ENCODE measurements around the gene SH3PXD2A. TPM values are rescaled to one million over a fixed set of nuclear protein-coding genes. Genes with fewer than 3 reads are reported as not detected.
"Not testable (repeated sequence)": the region's sequence is repeated elsewhere in the genome, so short reads cannot be mapped to it uniquely, and the experiment has no call there.

The SH3PXD2A gene
- total RNA-seq, 1 experiment from 2014 or later: 5.4 TPM

DNA sequence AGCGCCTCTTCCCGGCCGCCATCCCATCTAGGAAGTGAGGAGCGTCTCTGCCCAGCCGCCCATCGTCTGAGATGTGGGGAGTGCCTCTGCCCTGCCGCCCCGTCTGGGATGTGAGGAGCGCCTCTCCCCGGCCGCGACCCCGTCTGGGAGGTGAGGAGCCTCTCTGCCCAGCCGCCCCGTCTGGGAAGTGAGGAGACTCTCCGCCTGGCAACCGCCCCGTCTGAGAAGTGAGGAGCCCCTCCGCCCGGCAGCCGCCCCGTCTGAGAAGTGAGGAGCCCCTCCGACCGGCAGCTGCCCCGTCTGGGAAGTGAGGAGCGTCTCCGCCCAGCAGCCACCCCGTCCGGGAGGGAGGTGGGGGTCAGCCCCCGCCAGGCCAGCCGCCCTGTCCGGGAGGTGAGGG, 248.3 kb downstream of the SH3PXD2A start:
- H3K27me3 ChIP-seq; DNase-seq; H3K36me3 ChIP-seq; H3K9me3 ChIP-seq (replicated peaks); H3K4me3 ChIP-seq; H3K27ac ChIP-seq; H3K4me1 ChIP-seq: not testable (repeated sequence)

DNA sequence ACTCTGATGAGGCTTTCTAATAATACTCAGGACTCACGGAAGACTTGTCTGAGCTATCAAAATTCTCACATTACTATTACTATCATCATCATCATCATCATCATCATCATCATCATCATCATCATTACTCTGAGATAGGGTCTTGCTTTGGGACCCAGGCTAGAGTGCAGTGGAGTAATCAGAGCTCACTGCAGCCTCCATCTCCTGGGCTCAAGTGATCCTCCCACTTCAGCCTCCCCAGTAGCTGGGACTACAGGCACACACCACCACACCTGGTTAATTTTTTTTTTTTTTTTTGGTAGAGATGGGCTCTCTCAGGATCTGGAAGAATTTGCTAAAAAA, 249.3 kb downstream of the SH3PXD2A start:
- not testable (repeated sequence) for H3K36me3 ChIP-seq; H3K9me3 ChIP-seq (replicated peaks); H3K4me3 ChIP-seq; H3K27me3 ChIP-seq; DNase-seq; H3K27ac ChIP-seq; H3K4me1 ChIP-seq

DNA sequence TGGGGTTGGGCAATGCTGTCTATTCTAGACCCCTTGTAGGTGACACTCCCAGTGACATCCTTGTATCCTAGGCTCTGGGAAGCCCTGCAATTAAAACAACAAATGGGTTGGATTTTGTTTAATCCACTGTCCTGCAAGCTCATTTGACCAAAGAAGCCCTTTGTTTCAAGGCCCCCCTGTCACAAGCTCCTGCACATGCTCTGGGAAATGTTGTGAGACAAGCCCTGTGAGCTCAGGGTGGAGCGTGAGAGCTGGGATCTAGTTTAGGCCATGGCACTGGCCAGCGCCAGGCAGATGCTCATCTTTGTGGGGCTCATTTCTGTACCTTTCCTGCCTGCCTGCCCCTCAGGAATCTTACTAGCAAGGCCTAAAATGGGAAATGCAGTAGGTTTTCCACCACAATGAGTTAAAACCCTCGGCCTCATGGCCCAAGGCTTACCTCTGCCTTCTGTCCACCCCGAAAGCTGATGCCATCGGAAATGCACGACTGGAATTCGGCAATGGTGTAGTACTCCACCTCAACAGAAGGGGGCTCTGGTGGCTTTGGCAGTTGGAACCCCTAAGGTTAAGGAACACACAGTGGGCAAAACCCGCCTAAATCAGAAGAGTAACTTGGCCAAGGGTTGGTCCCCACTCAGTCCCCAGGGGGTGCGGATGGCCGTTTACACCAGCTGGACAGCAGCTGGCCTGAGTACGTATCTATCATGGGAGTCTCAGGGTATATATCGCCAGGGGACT, 249.8 kb downstream of the SH3PXD2A start:
- Histone ChIP-seq H3K4me3 (no peak overlapping the region), H3K27ac (no peak overlapping the region), H3K9me3 (replicated peaks) (no peaks in the 10 kb centered on the region), H3K27me3 (no peaks in the 10 kb centered on the region), H3K36me3 (no peaks in the 10 kb centered on the region), H3K4me1 (no peaks in the 10 kb centered on the region)
- DNase-seq: peak; percentile 41 to 62

DNA sequence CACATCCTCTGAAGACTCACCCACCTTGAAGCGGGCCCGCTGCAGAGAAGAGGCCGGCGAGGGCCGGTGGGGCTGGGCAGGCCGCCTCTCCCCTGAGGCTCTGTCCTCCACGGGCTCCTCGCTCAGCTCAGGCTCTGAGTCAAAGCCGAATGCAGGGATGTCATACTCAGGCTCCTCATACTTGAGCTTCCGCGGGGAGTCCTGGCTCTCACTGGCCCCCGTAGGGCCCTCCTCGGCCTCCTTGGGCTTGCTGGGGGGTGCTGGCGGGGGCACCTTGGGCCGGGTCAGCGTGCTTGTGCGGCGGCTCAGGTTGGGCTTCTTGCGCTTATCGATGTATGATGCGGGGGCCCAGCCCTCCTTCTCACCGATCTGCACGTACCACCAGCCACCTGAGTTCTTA, 252.0 kb downstream of the SH3PXD2A start:
- no peak for DNase-seq
- no peaks in the 10 kb centered on the region for H3K36me3 ChIP-seq

DNA sequence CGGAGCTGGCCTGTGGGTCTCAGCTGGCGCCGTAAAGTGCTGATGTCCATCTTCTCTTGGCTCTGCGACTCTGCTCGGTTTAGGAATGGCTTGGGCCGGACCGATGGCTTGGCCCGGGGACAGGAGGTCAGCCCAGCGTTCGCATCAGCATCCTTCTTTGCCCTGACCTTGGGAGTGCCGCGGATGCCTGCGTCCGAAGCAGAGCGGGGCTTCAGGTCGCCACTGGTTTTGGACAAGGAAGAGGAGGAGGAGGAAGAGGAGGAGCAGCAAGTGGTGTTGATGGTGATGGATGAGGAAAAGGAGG, 252.6 kb downstream of the SH3PXD2A start:
- no peak for DNase-seq
- no peaks in the 10 kb centered on the region for H3K27me3 ChIP-seq
- no peak overlapping the region for H3K27ac ChIP-seq
- H3K4me1 ChIP-seq: no peaks in the 10 kb centered on the region
- no peak overlapping the region for H3K4me3 ChIP-seq
- H3K9me3 ChIP-seq (replicated peaks): no peaks in the 10 kb centered on the region
- H3K36me3 ChIP-seq: no peaks in the 10 kb centered on the region

More for the DNA sequence above, 252.0 kb downstream of the SH3PXD2A start:
- H3K27me3 ChIP-seq: no peaks in the 10 kb centered on the region
- H3K27ac ChIP-seq: no peak overlapping the region
- no peaks in the 10 kb centered on the region for H3K9me3 ChIP-seq (replicated peaks)
- H3K4me1 ChIP-seq: no peaks in the 10 kb centered on the region
- no peak overlapping the region for H3K4me3 ChIP-seq

DNA sequence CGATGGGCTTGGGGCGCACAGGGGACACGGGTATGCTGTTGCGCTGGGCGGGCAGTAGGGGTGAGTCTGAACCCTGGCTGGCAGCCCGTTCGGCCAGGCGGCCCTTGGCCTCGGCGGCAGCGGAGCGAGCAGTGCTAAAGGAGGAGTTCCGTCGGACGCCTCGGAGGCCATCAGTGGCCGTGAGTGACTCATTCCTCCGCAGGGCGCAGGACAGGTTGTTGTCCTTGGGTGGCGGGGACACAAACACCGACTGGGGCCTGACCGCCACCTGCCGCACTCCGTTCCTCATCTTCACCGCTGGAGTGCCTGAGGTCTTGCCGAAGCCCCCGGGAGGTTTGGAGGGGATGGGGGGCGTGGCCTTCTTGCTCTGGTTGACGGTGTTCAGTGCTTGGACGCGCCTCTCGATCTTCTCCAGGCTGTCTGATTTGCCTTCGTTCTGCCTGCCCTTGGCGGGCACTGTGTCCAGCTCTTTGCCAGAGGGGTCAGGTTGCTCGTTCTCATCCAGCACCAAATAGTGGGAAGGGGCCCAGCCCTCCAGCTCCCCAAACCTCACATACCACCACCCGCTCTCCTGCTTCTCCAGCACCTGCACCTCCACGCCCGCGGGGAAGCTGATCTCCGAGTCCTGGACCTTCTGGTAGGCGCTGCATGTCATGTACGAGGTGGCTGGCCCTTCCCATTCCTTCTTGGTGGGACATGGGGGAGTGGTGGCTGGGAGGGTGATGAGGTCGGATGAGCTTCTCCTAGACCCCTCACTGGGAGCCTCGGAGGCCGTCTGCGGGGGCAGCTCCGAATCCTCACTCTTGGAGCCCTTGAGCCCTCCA, 253.1 kb downstream of the SH3PXD2A start:
- Histone ChIP-seq H3K9me3 (replicated peaks) (no peaks in the 10 kb centered on the region), H3K4me3 (no peak overlapping the region), H3K27ac (no peak overlapping the region), H3K36me3 (no peaks in the 10 kb centered on the region), H3K27me3 (no peaks in the 10 kb centered on the region), H3K4me1 (no peaks in the 10 kb centered on the region)
- DNase-seq: no peak

DNA sequence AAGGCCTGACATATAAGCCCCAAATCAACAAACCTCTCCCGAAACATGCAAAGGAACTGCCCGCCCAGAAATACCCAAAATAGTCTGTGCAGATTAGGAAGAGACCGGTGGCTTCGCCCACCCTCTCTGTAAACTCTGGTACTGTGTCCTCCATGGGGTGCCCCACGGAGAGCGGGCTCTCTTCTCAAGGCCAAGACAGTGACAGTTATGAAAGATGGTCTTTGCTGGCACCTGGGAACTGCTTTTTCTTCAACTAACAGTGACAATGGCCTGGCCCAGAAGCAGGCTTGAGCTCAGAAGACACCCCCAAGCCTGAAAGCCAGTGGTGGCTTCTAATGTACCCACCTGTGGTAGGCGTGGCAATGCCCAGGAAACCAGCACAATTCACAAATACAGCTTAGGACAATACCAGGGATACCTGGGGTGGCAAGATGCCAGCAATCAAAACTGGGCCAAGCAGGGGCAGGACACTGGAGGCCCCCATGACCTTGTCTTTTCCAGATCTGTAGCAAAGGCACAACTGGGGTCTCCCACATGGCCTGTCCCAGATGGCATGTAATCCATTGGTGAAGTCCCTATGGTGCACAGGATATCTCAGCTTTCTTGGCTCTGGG, 254.3 kb downstream of the SH3PXD2A start:
- Histone ChIP-seq H3K36me3 (no peaks in the 10 kb centered on the region), H3K27me3 (no peaks in the 10 kb centered on the region), H3K27ac (no peak overlapping the region), H3K4me3 (no peak overlapping the region), H3K9me3 (replicated peaks) (no peaks in the 10 kb centered on the region), H3K4me1 (no peaks in the 10 kb centered on the region)
- no peak for DNase-seq

DNA sequence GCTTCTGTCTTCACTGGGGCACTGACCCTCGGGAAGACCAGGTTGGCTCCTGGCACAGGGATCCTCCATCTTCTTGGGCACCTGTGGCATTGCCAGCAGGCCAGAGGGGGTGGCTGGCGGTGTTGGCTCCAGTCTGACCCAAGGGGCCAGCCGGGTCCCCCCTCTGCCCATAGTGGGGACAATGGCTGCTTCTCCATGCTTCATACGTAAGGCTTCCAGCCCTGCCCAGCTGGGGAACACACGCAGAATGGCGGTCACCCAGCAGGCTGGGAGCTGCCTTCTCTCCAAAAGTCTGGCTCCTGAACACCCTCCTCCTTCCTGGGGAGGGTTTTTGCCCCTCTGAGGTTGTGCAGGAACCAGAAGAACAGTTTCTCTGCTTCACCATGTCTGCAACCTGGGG, 255.1 kb downstream of the SH3PXD2A start:
- no peaks in the 10 kb centered on the region for H3K4me1 ChIP-seq
- no peak overlapping the region for H3K4me3 ChIP-seq
- H3K36me3 ChIP-seq: no peaks in the 10 kb centered on the region
- DNase-seq: no peak
- H3K27ac ChIP-seq: no peak overlapping the region
- no peaks in the 10 kb centered on the region for H3K9me3 ChIP-seq (replicated peaks)
- H3K27me3 ChIP-seq: no peaks in the 10 kb centered on the region

DNA sequence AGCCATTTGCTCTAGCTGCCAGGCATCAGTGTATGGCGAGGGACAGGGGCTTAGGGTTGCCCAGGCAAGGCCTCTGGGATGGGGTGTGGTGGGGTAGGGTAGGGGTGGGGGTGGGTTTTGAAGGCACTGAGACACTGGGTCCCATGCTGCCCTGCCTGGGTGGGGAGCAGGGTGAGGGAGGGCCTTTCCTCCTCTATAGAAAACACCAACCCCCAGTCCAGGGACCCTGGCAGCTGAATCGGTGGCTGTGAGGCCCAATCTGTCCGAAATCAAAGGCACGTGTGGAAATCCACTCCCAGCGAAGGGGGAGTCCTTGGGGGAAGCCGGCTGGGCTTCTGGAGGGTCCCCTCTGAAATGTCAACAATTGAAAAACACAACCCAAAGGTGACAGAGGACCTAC, 255.5 kb downstream of the SH3PXD2A start:
- Histone ChIP-seq H3K27me3 (no peaks in the 10 kb centered on the region), H3K9me3 (replicated peaks) (no peaks in the 10 kb centered on the region), H3K4me3 (no peak overlapping the region), H3K27ac (no peak overlapping the region), H3K4me1 (no peaks in the 10 kb centered on the region), H3K36me3 (no peaks in the 10 kb centered on the region)
- DNase-seq: no peak

- Histone ChIP-seq H3K4me3 (no peak overlapping the region), H3K27me3 (no peaks in the 10 kb centered on the region), H3K4me1 (no peaks in the 10 kb centered on the region), H3K9me3 (replicated peaks) (no peaks in the 10 kb centered on the region), H3K36me3 (no peaks in the 10 kb centered on the region), H3K27ac (no peak overlapping the region)
- DNase-seq: no peak
These were observed 256.2 kb downstream of the SH3PXD2A start for GRCh38 chr10:103599211-103599610.

- Histone ChIP-seq H3K27ac (no peak overlapping the region), H3K9me3 (replicated peaks) (no peaks in the 10 kb centered on the region), H3K36me3 (no peaks in the 10 kb centered on the region), H3K4me1 (no peaks in the 10 kb centered on the region), H3K27me3 (no peaks in the 10 kb centered on the region), H3K4me3 (no peak overlapping the region)
- DNase-seq: peak; percentile 66 to 88
These were observed 256.7 kb downstream of the SH3PXD2A start for GRCh38 chr10:103598654-103599115.

DNA sequence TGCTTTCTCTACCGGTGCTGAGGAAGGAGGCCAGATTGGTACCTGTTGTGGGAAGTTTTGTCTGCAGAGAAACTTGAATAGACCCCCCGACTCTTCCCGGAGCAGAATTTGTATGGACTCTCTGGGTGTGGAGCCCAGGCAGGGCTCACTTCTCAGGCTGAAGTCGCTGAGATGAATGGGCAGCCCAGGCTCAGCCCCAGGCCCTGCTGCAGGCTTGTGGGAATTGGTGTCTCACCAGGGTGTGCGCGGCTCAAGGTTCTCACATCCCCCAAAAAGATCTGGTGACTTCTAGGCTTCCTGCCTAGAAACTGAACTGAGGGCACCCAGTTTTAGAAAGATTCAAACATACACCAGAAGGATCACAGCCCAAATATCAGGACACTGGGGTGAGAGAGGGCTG, 258.4 kb downstream of the SH3PXD2A start:
- no peaks in the 10 kb centered on the region for H3K27me3 ChIP-seq
- H3K27ac ChIP-seq: no peak overlapping the region
- H3K4me3 ChIP-seq: no peak overlapping the region
- H3K4me1 ChIP-seq: no peaks in the 10 kb centered on the region
- no peaks in the 10 kb centered on the region for H3K36me3 ChIP-seq
- no peak for DNase-seq
- no peaks in the 10 kb centered on the region for H3K9me3 ChIP-seq (replicated peaks)

GRCh38 chr10:103595933-103596726, 259.2 kb downstream of the SH3PXD2A start:
- no peaks in the 10 kb centered on the region for H3K36me3 ChIP-seq
- no peak for DNase-seq
- no peak overlapping the region for H3K4me3 ChIP-seq
- no peaks in the 10 kb centered on the region for H3K4me1 ChIP-seq
- H3K27me3 ChIP-seq: no peaks in the 10 kb centered on the region
- H3K9me3 ChIP-seq (replicated peaks): no peaks in the 10 kb centered on the region
- H3K27ac ChIP-seq: no peak overlapping the region

- no peak overlapping the region for H3K4me3 ChIP-seq
- DNase-seq: no peak
- no peaks in the 10 kb centered on the region for H3K9me3 ChIP-seq (replicated peaks)
- H3K27ac ChIP-seq: no peak overlapping the region
- no peaks in the 10 kb centered on the region for H3K36me3 ChIP-seq
- H3K27me3 ChIP-seq: no peaks in the 10 kb centered on the region
- no peaks in the 10 kb centered on the region for H3K4me1 ChIP-seq
These were observed 262.3 kb downstream of the SH3PXD2A start for GRCh38 chr10:103593022-103593570.
